Rectal smooth muscle tissue (tissue), 1 donor: Measurements from ENCODE around the gene STAMBPL1.
A peak's percentile ranks its signal among the peaks of the same experiment; 100 is the strongest.

Source experiments
- H3K27ac ChIP-seq: one replicate; pipeline ENCODE4 v1.7.0; 2013; ENCODE audit warnings: low read depth, low read length, inconsistent platforms
- H3K27me3 ChIP-seq: one replicate; pipeline ENCODE4 v1.7.0; 2013; ENCODE audit warnings: low read length; ENCODE audit not compliant: control insufficient read depth, insufficient read depth
- H3K36me3 ChIP-seq: one replicate; pipeline ENCODE4 v1.7.0; 2013; ENCODE audit warnings: low read length; ENCODE audit not compliant: control insufficient read depth, insufficient read depth
- H3K4me1 ChIP-seq: one replicate; pipeline ENCODE4 v1.7.0; 2013; ENCODE audit warnings: low read length; ENCODE audit not compliant: control insufficient read depth, insufficient read depth
- H3K4me3 ChIP-seq: one replicate; pipeline ENCODE4 v1.7.0; 2013; ENCODE audit warnings: low read length
- H3K9ac ChIP-seq: one replicate; pipeline ENCODE4 v1.7.0; 2013; ENCODE audit warnings: low read length

Gene STAMBPL1

DNA sequence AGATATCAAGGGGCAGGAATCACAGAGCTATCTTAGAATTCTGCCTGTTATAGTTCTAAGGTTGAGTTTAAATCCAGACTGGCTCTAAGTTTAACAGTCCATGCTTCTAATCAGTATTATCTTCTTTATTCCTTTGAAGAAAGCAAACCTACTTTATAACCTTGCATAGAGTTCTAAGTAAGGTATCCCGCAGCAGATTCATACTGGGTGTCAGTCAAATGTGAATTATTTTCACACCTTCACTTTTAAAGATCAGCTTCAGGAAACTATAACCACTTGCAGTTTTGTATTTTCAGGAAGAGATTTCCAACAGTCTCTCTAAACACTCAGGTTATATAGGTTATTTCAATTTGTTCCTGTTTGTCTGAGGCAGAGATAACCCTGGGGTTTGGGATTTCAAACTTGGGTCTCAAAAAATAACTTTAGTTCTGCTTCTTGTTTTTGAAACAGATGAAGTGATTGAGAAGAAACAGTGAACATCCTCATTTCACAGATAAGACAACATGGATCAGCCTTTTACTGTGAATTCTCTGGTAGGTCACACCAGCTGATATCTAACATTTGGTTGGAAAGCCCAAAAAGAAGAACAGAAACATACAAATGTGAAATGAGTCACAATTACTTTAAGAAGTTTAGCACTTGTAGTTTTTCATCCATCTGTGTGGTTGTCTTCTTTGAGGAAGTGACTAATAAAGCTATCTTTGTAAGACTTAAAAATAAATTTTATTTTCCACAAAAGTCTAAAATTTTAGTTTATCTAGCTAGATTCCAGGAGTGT lies 21.4 kb downstream of the STAMBPL1 start:
- Histone ChIP-seq H3K27me3 (no peaks in the 10 kb centered on the region), H3K4me3 (no peak overlapping the region), H3K4me1 (peaks cover 1% of the 10 kb centered on the region), H3K36me3 (no peaks in the 10 kb centered on the region), H3K27ac (no peak overlapping the region), H3K9ac (no peak overlapping the region)

GRCh38 chr10:88901984-88902789 lies 22.1 kb downstream of the STAMBPL1 start:
- H3K9ac ChIP-seq: no peak overlapping the region
- H3K27me3 ChIP-seq: no peaks in the 10 kb centered on the region
- no peaks in the 10 kb centered on the region for H3K4me1 ChIP-seq
- H3K36me3 ChIP-seq: peaks cover 2% of the 10 kb centered on the region
- H3K27ac ChIP-seq: peak overlapping the region; percentile 6
- no peak overlapping the region for H3K4me3 ChIP-seq

GRCh38 chr10:88903715-88904114 lies 23.7 kb downstream of the STAMBPL1 start:
- no peaks in the 10 kb centered on the region for H3K4me1 ChIP-seq
- H3K27ac ChIP-seq: no peak overlapping the region
- H3K9ac ChIP-seq: no peak overlapping the region
- H3K4me3 ChIP-seq: no peak overlapping the region
- H3K27me3 ChIP-seq: no peaks in the 10 kb centered on the region
- H3K36me3 ChIP-seq: peaks cover 2% of the 10 kb centered on the region

DNA sequence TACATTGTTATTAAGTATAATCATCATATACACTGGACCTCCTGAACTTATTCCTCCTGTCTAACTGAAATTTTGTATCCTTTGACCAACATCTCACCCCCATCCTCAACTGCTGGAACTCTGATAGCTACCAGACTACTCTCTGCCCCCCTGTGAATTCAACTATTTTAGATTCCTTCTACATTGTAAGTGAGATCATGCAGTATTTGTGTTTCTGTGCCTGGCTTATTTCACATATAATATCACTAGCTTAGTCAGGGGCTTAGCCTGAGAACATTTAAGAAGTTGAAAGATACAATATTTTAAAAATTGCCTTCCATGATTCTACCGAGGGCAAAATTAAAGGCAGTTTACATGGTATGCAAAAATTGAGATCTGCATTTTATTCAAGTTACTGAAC lies 26.9 kb downstream of the STAMBPL1 start:
- Histone ChIP-seq H3K4me3 (no peak overlapping the region), H3K4me1 (no peaks in the 10 kb centered on the region), H3K27me3 (no peaks in the 10 kb centered on the region), H3K9ac (no peak overlapping the region), H3K36me3 (peaks cover 2% of the 10 kb centered on the region), H3K27ac (no peak overlapping the region)

DNA sequence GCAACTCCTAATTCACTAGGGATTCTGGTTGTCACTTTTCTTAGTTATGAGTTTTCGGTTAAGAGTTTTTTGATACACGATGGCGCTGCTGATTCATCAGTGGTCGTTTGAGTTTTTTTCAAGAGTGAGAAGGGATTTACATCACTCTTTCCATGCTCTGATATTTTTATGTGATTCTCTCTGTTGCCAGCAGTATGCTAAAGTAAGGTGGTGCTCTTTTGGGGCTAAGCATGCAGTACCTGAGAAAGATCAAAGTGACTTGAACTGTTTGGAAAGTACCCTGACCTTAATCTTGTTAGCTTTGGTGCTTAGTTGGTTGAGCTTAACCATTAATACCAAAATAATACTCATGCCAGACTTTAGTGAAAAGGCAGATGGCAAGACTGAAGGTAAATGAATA lies 28.1 kb downstream of the STAMBPL1 start:
- Histone ChIP-seq H3K36me3 (peaks cover 2% of the 10 kb centered on the region), H3K27me3 (no peaks in the 10 kb centered on the region), H3K27ac (no peak overlapping the region), H3K4me1 (no peaks in the 10 kb centered on the region), H3K4me3 (no peak overlapping the region), H3K9ac (no peak overlapping the region)

DNA sequence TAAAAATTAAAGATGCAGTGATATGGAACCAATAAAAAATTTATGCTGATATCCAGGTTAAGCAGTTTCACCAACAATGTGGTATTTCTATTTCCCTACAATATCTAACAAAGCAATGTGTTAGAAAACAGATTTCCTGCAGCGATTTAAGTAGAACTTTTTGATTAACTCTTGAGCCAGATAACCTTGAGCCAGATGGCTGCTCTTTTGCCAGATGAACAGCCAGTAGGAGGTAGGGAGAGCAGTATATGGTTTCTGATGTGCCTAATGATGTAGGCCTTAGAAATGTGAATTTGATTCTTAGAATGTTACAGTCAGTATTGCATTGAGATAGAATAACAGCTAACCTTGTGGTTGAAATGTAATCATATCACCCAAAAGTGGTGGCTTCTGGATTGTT lies 31.1 kb downstream of the STAMBPL1 start:
- Histone ChIP-seq H3K9ac (no peak overlapping the region), H3K36me3 (peaks cover 2% of the 10 kb centered on the region), H3K27ac (no peak overlapping the region), H3K4me1 (no peaks in the 10 kb centered on the region), H3K4me3 (no peak overlapping the region), H3K27me3 (no peaks in the 10 kb centered on the region)

- Histone ChIP-seq H3K9ac (no peak overlapping the region), H3K27me3 (no peaks in the 10 kb centered on the region), H3K4me3 (no peak overlapping the region), H3K36me3 (peaks cover under 1% of the 10 kb centered on the region), H3K4me1 (no peaks in the 10 kb centered on the region), H3K27ac (no peak overlapping the region)
Measured at GRCh38 chr10:88911851-88912250, 31.8 kb downstream of the STAMBPL1 start.

DNA sequence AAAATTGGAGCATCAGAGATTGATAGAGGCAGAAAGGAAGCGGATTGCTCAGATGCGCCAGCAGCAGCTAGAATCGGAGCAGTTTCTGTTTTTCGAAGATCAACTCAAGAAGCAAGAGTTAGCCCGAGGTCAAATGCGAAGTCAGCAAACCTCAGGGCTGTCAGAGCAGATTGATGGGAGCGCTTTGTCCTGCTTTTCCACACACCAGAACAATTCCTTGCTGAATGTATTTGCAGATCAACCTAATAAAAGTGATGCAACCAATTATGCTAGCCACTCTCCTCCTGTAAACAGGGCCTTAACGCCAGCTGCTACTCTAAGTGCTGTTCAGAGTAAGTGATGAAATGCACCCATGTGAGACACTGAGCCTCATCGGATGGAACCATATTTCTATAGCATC lies 33.1 kb downstream of the STAMBPL1 start:
- Histone ChIP-seq H3K27me3 (no peaks in the 10 kb centered on the region), H3K4me3 (no peak overlapping the region), H3K27ac (no peak overlapping the region), H3K4me1 (no peaks in the 10 kb centered on the region), H3K9ac (no peak overlapping the region), H3K36me3 (no peaks in the 10 kb centered on the region)

DNA sequence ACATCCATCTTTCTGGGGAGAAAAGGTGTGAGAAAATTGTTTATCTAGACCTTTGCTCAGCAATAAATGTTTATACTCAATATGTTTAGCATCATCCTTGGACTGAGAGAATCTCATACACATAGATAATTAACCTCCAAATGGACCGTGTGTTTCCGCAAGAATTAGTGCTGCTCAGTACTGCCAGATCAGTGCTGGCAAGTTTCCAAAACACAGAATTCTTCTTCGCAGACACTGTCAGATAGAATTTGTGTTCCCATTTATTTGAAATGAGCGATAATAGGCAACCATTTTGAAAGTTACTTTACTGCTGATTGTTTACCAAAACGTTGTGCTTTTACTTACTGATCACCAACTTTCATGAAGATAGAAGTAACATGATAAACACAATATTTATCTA lies 33.7 kb downstream of the STAMBPL1 start:
- Histone ChIP-seq H3K9ac (no peak overlapping the region), H3K36me3 (no peaks in the 10 kb centered on the region), H3K4me1 (no peaks in the 10 kb centered on the region), H3K4me3 (no peak overlapping the region), H3K27me3 (no peaks in the 10 kb centered on the region), H3K27ac (no peak overlapping the region)

- H3K27me3 ChIP-seq: no peaks in the 10 kb centered on the region
- H3K36me3 ChIP-seq: no peaks in the 10 kb centered on the region
- no peak overlapping the region for H3K27ac ChIP-seq
- H3K9ac ChIP-seq: no peak overlapping the region
- H3K4me3 ChIP-seq: no peak overlapping the region
- no peaks in the 10 kb centered on the region for H3K4me1 ChIP-seq
Measured at GRCh38 chr10:88915781-88916180, 35.7 kb downstream of the STAMBPL1 start.

DNA sequence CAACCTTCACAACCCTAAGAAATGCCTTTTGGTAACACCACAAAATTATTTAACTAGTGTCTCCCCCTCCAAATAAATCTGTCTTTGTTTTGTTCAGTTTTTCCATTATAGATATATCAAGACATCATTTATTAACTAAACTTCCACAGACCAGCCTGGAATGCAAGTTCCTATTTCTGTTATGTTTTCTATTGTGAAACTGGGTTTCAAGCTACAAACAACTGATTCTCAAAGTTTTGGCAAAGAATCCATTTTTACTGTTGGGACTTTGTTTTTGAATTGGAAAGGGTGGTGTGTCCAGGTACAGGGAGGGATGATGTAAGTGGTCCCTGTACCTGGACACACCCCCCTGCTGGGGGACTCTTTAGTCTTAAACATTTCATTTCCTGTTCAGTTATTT lies 36.2 kb downstream of the STAMBPL1 start:
- Histone ChIP-seq H3K4me3 (no peak overlapping the region), H3K9ac (no peak overlapping the region), H3K27ac (no peak overlapping the region), H3K36me3 (no peaks in the 10 kb centered on the region), H3K27me3 (no peaks in the 10 kb centered on the region), H3K4me1 (no peaks in the 10 kb centered on the region)

DNA sequence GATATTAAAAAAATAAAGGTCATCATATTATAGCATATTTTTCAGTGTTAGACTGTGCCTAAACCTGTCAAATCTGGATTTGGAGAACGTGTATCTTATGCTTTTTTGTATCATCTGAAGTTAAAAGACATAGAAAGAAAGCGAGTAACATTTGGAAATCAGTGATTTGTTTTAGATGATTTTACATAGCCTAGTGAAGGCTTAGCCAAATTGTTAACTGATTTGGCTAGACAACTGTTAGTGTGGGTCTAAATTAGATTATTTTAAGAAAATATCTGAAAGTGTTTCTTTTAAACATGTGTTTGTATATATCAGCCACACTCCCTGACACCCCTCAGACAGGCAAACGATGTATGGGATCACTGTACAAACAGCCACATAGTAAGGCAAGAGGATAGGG lies 36.9 kb downstream of the STAMBPL1 start:
- Histone ChIP-seq H3K4me1 (no peaks in the 10 kb centered on the region), H3K4me3 (no peak overlapping the region), H3K9ac (no peak overlapping the region), H3K36me3 (no peaks in the 10 kb centered on the region), H3K27ac (no peak overlapping the region), H3K27me3 (no peaks in the 10 kb centered on the region)
